ENCODE measurements around the gene ZDHHC14.
"Not testable (repeated sequence)": the region's sequence is repeated elsewhere in the genome, so short reads cannot be mapped to it uniquely, and the experiment has no call there.

ZDHHC14 gene

DNA sequence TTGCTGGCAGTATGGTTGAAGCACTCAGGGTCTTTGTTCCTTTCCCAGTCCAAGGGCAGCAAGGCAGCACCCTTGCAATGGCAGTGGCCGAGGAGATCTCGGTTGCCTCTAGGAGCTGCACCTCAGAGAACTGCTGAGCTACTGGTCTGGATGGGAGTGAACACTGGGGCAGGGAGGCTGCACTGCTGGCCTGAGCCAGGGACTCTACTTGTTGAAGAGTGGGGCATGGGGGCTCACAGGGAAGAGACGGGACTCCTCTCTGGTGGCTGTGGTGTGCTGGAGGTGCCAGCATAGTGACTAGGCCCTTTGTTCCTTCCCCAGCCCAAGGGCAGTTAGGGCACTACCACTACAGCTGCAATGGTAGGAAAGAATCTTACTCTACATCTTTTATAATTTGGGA, 203.0 kb downstream of the ZDHHC14 start:
- DNase-seq = no peak

DNA sequence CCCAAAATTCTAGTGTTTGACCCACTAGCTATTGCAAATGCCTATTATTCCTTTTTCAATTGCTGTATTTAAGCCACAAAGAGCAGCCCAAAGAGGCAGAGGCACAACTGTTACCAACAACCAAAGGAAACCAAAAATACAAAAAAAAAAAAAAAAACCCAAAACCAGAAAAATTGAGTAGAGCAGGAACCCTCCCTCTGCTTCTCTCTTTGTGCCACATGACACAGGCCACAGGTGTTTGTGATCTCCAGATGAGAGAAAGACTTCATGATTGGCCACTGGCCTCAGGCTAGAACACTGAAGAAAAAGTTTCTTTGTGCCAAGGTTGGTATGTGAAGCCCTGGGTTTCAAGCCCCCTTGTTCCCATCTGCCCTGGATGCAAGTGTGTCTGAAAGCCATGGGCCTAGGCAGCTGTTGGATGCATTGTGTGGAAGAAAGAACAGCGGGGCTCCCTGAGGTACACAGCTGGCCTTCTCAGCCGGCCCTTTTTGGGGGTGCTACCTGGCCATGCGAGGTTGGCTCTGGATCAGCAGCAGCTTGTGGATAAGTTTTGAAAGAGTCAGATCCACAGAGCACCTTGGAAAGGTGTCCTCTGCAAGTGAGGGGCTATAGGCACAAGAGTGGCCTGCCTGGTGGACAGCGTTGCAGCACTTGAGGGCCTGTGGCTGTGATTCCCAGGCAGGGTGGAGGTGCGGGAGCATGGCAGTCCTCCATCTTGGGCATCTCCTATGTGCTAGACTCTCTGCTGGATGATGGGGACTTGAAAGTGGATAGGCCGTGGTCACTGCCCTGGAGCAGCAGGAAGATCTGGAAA, 204.5 kb downstream of the ZDHHC14 start:
- no peak for DNase-seq

DNA sequence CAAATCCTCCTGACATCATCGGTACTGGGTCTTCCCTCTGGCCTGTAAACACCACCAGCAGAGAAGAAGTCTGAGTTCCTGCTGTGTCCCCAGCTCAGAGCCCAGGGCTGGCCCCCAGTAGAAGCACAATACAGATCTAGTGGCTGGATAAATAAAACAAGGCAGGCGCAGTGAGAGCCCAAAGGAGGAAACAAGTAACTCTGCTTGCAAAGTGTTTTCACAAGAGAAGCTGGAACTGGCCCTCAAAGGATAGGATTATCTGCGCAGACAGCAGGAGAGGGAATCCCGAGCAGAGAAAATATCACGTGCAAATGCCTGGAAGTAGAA, 205.1 kb downstream of the ZDHHC14 start:
- DNase-seq = no peak

DNA sequence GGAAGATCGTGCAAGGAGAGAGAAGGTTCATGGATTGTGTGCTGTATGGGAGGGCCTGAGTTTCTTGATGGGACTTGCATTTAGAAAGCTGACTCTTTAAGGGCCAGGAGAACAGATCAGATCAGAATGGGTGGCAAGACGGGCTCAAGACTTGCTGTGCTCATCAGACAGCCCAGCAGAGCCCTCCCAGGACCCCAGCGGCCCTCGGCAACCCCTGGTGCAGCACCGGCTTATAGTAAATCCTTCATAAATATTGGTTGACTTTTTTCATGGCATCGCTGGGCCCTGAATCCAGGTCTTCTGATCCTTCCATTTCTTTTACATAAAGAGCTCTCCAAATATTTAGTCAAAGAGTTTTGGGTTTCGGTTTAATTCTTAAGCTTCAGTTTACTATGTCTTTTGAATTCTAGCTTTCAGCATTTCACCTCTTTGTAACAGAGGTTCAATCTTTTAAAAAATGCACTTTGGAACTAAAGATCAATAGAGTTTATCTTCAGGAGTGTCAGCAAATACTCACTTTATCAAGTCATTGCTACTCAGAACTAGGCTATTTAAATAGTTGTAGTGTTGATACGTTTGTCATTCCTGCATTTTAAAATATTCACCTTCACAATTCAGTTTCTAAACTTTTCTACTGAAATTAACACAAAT, 205.6 kb downstream of the ZDHHC14 start:
- DNase-seq = no peak

DNA sequence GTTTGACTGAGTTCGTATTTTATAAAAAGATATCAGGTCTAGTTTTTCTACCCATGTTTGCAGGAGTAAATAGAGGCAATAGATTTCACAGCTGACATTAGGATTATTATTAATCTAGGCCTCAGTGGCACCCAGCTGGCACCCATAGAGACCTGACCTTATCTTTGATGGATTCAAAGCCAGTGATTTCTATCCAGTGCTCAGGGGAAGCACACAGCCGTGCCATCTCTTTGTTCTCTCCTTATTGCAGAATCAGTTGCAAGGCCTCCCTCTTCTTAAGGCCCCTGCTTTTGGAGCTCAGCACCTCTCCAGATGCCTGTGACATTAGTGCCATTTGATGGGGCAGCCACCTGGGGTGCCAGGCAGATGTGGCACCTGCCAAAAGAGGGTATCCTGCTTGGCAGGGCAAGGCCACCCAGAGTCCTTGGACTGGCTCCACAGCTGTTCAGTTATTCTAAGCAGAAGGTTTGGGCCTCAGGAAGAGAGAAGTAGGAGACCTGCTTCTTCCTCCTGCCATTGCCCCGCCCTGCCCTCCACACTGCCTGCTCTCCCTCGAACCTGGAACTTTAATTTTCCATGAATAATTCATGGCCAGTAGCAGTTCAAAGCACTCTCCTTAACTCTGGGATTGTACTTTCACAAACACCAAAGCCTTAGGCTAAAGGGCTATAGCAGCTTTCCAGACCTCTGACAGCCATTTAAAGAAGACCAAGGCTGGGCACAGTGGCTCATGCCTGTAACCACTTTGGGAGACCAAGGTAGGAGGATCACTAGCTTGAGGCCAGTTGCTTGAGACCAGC, 206.3 kb downstream of the ZDHHC14 start:
- DNase-seq = no peak

DNA sequence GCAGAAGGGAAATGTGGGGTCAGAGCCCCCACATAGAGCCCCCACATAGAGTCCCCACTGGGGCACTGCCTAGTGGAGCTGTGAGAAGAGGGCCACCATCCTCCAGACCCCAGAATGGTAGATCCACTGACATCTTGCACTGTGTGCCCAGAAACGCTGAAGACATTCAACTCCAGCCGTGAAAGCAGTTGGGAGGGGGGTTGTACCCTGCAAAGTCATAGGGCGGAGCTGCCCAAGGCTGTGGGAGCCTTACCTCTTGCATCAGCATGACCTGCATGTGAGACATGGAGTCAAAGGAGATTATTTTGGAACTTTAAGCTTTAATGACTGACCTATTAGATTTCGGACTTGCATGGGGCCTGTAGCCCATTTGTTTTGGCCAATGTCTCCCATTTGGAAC, 209.7 kb downstream of the ZDHHC14 start:
- DNase-seq = not testable (repeated sequence)

DNA sequence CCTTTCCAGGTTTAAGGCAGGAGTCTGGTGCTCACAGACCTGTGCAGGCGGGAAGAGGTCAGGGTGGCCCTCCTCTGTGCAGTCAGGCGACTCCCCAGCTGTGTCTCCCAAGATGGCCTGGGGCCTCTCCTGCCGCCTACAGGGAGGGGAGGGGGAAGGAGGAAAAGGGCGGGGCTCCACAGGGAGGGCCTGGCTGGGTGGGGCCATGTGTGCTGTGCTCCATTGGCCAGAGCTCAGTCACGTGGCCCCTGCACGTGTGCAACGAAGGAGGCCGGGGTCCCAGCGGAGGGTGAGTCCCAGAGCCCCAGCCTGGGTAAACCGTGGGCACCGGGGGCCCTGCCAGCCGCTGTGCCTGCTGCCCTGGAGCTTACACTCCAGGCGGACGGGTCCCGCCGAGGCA, 211.6 kb downstream of the ZDHHC14 start:
- DNase-seq = no peak

DNA sequence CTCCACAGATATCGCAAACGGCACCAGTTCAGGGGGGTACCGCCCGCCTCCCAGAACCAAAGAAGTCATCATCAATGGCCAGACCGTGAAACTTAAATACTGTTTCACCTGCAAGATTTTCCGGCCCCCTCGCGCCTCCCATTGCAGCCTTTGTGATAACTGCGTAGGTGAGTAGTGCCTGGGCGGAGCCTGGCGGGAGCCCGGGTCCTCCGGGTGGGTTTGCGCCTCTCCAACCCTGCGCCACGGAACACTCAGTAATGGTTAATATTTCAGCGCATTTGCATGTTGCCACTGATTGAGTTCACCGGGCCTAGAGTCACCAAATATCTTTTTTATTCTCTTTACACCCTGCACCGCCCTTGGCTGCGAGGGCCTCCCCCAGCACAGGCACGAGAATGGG, 212.0 kb downstream of the ZDHHC14 start:
- DNase-seq = no peak

DNA sequence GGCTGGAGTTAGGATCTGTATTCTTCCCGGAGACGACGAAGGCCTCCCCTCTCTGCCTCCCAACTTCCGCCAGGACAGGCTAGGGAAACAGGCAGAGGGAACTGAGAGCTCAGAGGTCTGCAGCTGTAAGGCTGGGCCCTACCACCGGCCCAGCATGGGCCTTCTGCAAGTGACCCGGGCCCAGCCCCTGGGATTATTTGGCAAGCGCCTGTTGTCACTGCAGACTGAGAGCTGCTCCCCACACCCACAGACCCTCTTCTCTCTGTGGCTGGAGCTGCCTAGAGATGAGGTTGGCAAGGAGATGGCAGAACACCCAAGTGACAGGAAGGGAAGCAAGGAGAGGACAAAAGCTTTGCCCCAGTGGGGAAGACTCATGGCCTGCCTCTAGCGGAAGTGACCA, 212.6 kb downstream of the ZDHHC14 start:
- DNase-seq = no peak

DNA sequence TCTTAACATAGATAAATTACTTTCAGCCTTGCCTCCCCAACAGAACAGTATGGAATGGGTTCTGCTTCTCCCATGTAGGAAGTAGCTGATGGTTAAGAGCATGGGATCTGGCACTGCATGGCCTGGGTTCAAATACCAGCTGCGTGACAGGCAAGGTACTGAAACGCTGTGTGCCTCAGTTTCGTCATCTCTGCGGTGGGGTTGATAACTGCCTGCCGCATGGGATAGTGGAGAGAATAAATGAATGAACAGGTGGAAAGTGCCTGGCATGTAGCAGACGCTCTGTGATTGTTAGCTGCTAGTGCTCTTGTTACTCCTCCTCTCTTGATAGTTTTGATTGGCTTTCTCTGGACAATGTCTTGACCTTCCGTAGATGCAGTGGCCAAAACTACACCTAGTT, 213.3 kb downstream of the ZDHHC14 start:
- no peak for DNase-seq

DNA sequence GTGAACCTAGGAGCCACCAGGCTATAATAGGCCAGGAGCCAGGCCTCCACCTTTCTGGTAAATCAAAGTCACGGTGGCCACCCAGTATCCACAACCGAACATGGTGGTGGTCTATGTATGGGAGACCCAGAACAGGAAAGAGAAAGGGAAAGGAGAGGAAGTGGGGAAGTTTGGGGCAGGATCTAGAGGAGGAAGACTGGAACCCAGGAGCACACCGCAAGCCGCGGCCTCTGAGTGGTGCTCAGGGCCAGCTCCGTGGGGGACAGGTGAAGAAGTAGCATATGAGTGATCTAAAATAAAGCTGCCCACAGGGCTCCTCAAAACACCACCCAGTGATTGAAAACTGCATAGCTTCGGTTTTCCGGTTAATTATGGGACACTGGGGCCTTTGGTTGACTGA, 214.8 kb downstream of the ZDHHC14 start:
- DNase-seq = no peak

DNA sequence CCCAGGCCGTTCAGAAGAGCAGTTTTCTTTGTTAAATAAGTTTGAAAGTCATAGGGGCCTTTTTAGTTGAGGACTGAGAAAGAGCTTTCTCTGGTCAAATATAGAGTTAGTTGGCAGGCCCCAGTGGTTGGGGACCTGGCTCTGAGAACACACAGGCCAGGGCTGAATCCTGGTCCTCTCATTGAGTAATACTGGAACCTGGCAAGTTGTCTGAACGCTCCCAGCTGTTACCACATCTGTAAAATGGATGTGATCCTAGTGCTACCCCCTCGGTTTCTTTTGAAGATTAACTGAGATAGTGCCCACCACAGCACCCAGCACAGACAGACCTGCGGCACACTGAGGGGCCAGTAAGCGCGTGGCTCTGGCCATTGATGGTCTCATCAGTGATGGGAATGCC, 215.5 kb downstream of the ZDHHC14 start:
- DNase-seq = no peak

DNA sequence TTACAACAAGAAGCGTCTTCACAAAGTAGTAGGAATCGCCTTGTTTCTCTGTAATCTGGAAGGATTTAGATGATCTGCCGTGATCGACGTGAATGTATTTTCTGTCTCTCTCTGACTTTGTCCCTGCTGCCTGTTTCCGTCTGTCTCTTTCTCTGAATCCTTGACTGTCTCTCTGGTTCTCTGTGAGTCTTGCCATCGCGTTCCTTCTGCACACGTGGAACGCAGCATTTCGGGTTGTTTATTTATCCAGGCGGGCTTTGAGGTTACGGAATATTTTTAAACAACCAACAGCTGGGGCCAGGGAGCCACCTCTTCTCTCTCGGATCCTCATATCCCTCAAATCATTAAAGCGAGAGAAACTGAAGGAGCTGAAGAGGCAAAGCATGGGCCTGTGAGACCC, 215.9 kb downstream of the ZDHHC14 start:
- no peak for DNase-seq

DNA sequence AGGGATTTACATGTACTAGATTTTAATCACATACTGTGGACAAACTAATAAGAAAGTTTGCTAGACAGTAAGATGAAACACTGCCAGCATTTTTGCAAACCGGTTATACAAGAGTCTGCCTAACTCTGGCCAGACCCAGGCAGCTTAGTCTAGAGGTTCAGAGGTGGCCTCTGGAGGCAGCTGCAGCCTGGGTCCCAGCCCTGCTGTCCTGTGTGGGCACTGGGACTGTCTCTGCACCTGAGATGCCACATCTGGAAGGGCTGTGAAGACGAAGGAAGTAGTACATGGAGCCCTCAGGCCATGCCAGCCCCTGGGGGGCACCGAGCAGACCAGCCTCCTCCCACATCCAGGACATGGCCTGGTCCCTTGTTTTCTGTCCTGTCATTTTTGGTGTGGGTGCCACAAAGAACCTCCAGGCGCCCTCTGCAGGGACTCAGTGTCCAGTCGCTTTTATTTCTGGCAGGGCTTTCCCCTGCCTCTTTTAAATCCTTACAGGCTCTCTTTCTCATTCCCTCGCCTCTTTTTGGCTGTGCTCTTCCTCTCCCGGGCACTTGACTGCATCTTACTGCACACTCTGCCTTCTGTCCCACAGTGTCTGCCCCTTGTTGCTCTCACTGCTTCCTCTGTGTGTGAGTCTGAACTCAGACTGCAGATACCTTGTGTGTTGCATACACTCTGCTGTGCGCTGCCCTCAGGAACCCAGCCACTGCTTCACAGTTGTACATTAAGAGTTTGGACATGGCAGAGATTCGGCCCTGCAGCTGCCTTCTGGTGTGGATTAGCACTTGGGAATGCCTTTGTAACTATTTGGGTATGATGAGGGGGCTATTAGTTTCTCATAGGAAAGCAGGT, 216.7 kb downstream of the ZDHHC14 start:
- peak in 1 of 2 donors; percentile 46 for DNase-seq

DNA sequence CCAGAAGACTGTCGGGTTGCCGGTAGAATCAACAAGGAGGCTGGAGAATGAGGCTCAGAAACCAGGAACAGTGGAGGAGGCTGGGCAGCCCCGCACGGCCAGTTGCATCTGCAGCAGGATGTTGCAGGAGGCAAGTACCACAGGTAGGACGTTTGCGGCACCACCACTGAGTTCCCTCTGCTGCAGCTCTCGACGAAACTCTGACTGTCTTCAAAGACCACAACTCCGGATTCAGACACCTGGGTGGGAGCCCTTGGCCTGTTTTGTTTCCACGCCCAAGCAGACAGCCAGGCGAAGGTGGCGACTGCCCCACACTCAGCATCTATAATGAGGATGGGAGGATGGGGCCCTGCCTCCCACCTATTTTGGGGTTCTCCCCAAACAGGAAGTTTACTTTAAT, 218.2 kb downstream of the ZDHHC14 start:
- DNase-seq = no peak

DNA sequence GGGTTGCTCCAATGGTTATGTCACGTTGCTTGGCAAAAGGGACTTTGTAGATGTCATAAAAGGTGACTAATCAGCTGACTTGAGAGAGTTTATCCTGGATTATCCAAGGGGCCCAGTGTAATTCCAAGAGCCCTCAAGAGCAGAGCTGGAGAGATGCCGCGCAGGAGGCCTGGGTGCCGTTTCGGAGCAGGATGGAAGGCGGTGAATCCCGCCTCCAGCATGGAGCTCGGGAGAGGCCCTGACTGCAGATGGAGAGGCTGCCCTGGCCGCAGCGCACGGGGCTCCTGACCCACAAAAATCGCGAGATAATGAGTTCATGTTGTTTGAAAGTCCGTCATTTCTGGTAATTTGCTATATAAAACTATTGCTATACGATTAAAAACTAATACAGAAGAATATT, 219.8 kb downstream of the ZDHHC14 start:
- no peak for DNase-seq

DNA sequence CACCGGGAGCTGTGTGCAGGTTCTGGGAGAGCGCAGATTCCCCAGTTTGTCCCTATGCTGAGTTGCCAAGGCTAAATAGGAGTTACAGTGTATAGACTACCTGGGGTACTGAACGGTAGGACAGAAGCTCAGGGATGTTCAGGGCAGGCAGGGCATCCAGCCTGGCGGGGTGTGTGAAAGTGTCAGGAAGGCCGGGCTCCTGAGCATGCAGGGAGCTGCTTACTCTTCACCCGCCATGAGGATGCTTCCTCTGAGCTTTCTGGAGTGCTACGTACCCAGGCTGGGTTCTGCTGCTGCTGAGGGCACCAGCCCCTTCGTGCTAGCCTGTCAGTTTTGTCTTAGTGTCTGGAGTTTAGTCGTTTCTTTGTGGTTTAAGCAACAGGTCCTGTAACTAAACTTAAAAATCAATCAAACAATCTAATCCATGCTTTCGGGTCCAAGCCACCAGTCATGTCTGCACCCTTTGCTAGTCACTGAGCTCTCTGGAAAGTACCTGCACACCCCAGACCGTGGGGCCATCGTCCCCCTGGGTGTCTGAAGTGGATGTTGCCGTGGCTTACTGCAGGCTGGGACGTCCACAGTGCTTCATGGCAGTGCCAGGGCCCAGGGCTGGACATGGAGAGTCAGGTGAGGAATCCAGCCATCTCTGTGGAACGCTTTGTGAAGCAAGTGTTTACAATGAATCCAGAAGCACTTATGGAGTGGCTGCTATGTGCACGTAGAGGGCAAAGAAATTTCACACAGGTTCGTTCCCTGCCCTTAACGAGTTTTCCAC, 221.7 kb downstream of the ZDHHC14 start:
- no peak for DNase-seq

DNA sequence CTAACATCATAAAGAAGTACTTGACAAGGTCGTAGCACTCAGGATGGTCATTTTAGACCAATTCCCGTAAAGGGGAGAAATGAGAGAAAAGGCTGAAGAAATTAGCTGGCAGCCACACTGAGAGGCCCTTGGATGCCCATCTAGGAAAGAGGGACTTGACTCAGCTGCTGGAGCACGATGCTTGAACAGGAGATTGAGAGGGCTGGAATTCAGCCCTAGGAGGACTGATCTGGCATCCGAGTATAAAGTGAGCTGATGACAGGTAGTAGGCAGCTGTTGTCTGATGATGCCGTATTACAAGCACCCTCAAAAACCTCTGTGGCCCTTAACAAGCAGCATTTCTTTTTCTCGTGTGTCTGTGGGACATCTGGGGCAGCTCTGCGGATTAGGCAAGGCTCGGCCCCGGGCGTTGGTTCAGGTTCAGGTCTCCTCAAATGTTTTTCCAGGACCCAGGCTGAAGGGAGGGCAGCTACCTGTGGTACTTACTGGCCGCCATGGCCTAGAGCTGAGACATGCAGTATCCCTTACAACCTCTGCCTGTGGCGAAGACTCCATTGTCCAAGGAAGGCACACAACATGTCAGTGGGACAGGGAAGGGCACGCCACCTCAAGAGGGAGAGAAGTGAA, 222.4 kb downstream of the ZDHHC14 start:
- no peak for DNase-seq

DNA sequence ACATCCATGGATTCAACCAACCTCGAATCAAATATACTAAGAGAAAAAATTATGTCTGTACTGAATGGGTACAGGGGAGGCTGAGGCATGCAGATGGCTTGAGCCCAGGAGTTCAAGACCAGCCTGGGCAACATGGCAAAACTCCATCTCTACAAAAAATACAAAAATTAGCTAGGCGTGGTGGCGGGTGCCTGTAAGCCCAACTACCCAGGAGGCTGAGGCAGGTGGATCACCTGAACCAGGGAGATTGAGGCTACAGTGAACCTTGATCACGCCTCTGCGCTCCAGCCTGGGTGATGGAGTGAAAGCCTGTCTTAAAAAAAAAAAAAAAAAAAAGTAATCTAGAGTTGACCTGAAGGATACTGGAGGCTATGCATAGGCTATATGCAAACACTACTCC, 223.0 kb downstream of the ZDHHC14 start:
- no peak for DNase-seq

DNA sequence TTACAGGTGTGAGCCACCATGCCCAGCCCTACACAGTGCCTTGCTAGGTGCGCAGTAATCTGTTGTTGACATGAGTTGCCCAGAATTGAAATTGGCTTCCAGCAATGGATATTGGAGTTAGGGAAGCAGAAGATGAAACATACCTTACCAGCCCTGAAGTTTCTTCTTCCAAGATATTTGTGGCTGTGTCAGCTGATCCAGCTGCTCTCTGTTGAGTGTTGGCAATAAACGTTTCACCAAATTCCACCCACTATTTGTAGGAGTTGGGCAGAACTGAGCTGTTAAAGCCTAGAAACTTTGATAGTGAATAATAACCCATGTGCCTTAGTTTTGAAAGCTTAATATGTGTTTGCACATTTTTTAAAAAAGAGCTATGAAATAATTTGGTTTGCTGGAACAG, 223.8 kb downstream of the ZDHHC14 start:
- DNase-seq = no peak

DNA sequence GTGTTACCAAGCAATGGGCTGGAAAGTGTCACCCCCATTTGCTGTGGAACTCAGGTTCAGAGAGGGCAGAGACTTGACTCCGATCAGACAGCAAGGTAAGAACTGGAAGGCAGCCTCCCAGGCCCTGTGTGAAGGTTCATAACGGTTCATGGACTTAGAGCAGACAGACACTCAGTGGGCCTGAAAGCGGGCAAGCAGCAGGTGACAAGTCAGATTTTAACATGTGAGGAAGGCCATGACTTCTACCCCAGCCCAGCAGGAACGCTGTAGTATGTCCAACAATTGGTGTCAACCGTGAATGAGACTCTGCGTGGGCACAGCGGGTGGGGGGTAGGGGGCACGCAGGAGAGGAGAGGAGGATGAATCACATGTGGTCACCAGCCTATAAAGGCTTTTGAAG, 224.5 kb downstream of the ZDHHC14 start:
- no peak for DNase-seq

DNA sequence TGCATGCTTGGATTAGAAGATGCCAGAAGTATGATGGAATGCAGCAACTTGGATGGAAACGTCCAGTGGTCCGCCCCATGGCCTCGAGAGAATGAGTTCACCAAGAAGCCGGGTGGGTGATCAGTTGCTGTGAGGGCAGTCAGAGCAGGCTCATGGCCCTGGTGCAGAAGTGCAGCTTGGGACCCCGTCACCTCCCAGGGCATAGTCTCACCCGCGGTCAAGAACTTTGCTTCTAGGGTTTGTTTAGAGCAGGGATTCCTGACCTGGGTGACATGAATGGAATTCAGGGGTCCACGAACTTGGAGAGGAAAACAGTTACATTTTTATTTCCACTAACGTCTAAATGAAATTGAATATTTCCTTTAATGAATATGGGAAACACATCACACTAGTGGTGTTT, 225.5 kb downstream of the ZDHHC14 start:
- no peak for DNase-seq
